Liver (tissue), 3 donors: Measurements from ENCODE around the gene SCARB1.

Experiments used
- ATF3 ChIP-seq: IDR thresholded peaks from 2 replicates; pipeline ENCODE4 v1.6.1; 2016; ENCODE audit warnings: antibody characterized with exemption
- CTCF ChIP-seq: fragments of 150-350 bp; IDR thresholded peaks from 2 replicates; pipeline ENCODE4 v1.5.1; 2017; ENCODE audit warnings: improper control_type of control experiment, low read depth, low read length; ENCODE audit not compliant: missing input control
- EGR1 ChIP-seq, 2 donors: IDR thresholded peaks; 2 replicates each; pipeline ENCODE4 v1.6.1; 2016 to 2018; ENCODE audit warnings: antibody characterized with exemption in 2 of 2, low read depth in 2 of 2
- GABPA ChIP-seq, 2 donors: IDR thresholded peaks in 1 of 2; conservative IDR thresholded peaks in 1 of 2; 2 replicates each; pipeline ENCODE4 v1.6.1; 2016; ENCODE audit warnings: antibody characterized with exemption in 2 of 2, mild to moderate bottlenecking in 1 of 2, moderate library complexity in 1 of 2
- HNF4G ChIP-seq: IDR thresholded peaks from 2 replicates; pipeline ENCODE4 v1.6.1; 2016; ENCODE audit warnings: antibody characterized with exemption
- JUND ChIP-seq, 2 donors: IDR thresholded peaks; 2 replicates each; pipeline ENCODE4 v1.6.1; 2016; ENCODE audit warnings: antibody characterized with exemption in 2 of 2
- MAX ChIP-seq: IDR thresholded peaks from 2 replicates; pipeline ENCODE4 v1.6.1; 2016; ENCODE audit warnings: antibody characterized with exemption
- RAD21 ChIP-seq, 2 donors: IDR thresholded peaks; 2 replicates each; pipeline ENCODE4 v1.6.1; 2016; ENCODE audit warnings: antibody characterized with exemption in 2 of 2, mild to moderate bottlenecking in 2 of 2
- RXRA ChIP-seq, 2 donors: IDR thresholded peaks; 2 replicates each; pipeline ENCODE4 v1.6.1; 2017 to 2018; ENCODE audit warnings: antibody characterized with exemption in 2 of 2, mild to moderate bottlenecking in 1 of 2
- TAF1 ChIP-seq: conservative IDR thresholded peaks from 2 replicates; pipeline ENCODE4 v1.6.1; 2016; ENCODE audit warnings: antibody characterized with exemption, mild to moderate bottlenecking
- ZBTB33 ChIP-seq: IDR thresholded peaks from 2 replicates; pipeline ENCODE4 v1.6.1; 2016; ENCODE audit warnings: antibody characterized with exemption
- TF ChIP-seq, protein P1 (sequence below): IDR thresholded peaks from 2 replicates; pipeline ENCODE4 v1.6.1; 2016; ENCODE audit warnings: antibody characterized with exemption, mild to moderate bottlenecking
- donor health status: healthy.
- donor health status: healthy.

DNA sequence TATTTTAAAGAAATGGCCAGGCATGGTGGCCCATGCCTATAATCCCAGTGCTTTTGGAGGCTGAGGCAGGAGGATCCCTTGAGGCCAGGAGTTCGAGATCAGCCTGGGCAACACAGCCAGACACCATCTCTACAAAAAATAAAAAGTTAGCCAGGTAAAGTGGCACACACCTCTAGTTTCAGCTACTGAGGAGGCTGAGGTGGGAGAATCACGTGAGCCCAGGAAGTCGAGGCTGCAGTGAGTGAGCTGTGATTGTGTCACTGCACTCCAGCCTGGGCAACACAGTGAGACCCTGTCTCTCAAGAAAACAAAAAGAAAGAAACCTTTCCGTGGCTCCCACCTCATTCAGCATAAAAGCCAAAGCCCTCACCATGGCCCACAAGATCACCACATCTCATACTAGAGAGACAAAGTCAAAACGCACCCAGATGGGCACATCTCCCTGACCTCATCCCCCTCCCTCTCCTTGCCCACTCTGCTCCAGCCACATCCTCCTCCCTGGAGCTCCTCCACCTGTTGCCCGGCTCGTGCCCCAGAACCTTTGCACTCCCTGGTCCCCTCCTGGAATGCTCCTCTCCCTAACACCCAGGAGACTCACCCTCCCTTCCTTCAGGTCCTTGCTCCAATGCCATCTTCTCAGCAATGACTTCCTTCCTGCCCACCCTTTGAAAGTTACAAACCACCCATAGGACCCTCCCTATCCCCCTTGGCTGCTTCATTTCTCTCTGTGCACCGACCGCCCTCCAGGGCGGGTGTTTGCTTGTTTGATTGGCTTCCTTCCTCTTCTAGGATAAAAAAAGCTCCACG lies 4.8 kb upstream of the SCARB1 start:
- TF ChIP-seq JUND (IDR thresholded peaks at IDR 0.05) (no peak), MAX (no peak), CTCF (no peak), HNF4G (no peak), EGR1 (IDR thresholded peaks at IDR 0.05; ENCODE audit: low read depth in 2 of 2) (no peak), GABPA (IDR thresholded peaks at IDR 0.05 in 1 of 2, conservative IDR thresholded peaks at IDR 0.05 in 1 of 2) (no peak), ZBTB33 (no peak), RXRA (IDR thresholded peaks at IDR 0.05) (no peak), TAF1 (no peak), RAD21 (IDR thresholded peaks at IDR 0.05) (no peak), ATF3 (no peak)
- TF ChIP-seq, protein P1, sequence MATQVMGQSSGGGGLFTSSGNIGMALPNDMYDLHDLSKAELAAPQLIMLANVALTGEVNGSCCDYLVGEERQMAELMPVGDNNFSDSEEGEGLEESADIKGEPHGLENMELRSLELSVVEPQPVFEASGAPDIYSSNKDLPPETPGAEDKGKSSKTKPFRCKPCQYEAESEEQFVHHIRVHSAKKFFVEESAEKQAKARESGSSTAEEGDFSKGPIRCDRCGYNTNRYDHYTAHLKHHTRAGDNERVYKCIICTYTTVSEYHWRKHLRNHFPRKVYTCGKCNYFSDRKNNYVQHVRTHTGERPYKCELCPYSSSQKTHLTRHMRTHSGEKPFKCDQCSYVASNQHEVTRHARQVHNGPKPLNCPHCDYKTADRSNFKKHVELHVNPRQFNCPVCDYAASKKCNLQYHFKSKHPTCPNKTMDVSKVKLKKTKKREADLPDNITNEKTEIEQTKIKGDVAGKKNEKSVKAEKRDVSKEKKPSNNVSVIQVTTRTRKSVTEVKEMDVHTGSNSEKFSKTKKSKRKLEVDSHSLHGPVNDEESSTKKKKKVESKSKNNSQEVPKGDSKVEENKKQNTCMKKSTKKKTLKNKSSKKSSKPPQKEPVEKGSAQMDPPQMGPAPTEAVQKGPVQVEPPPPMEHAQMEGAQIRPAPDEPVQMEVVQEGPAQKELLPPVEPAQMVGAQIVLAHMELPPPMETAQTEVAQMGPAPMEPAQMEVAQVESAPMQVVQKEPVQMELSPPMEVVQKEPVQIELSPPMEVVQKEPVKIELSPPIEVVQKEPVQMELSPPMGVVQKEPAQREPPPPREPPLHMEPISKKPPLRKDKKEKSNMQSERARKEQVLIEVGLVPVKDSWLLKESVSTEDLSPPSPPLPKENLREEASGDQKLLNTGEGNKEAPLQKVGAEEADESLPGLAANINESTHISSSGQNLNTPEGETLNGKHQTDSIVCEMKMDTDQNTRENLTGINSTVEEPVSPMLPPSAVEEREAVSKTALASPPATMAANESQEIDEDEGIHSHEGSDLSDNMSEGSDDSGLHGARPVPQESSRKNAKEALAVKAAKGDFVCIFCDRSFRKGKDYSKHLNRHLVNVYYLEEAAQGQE = no peak
